ENCODE measurements around the gene JAML. TPM values are rescaled to one million over a fixed set of nuclear protein-coding genes. Genes with fewer than 3 reads are reported as not detected.

JAML gene
- total and polyA plus RNA-seq, 2 of the 8 experiments (the other 6 are each of a cell fraction or from before 2014, with no cell fraction given), result 0.12 to 0.58 TPM

GRCh38 chr11:118206391-118207031, 18.3 kb downstream of the JAML start (continued):
- TF ChIP-seq CHD7 (IDR thresholded peaks at IDR 0.05; ENCODE audit: insufficient replicate concordance, low read length) (no peak), E2F6 (IDR thresholded peaks at IDR 0.05) (no peak), SUZ12 (IDR thresholded peaks at IDR 0.05; ENCODE audit: low read length) (no peak), TCF12 (IDR thresholded peaks at IDR 0.05; ENCODE audit: low read depth, low read length) (no peak), SP1 (IDR thresholded peaks at IDR 0.05; ENCODE audit: low read depth, low read length) (no peak), KDM4A (IDR thresholded peaks at IDR 0.05; ENCODE audit: low read depth, low read length, severe bottlenecking) (no peak), FOSL1 (IDR thresholded peaks at IDR 0.05; ENCODE audit: insufficient read depth, low read depth, low read length) (no peak)

Measured in H1 (cell line).